GM21737 (cell line): Measurements from ENCODE around the gene VPS33A.

ENCODE experiments used
- ATAC-seq: cut with Tn5 transposase; IDR thresholded peaks from one replicate; pipeline ENCODE4 v1.9.1; 2021; ENCODE audit warnings: mild to moderate bottlenecking, moderate library complexity; ENCODE audit not compliant: unreplicated experiment

VPS33A gene

GRCh38 chr12:122184517-122184916 lies 81.8 kb downstream of the VPS33A start:
- no peak for ATAC-seq

DNA sequence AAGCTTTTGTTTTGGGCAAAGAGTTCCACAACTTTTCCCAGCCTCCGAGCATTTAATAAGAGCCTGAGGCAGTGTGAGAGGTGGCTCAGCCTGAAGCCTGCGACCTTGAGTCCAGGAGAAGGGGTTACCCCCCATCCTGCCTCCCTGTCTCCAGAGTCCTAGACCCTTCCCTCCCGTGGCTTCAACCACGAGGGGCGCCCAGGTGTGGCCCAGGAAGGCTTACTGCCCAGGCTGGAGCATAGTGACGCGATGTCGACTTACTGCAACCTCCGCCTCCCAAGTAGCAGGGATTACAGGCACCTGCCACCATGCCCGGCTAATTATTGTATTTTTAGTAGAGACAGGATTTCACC lies 82.7 kb downstream of the VPS33A start:
- ATAC-seq: no peak

DNA sequence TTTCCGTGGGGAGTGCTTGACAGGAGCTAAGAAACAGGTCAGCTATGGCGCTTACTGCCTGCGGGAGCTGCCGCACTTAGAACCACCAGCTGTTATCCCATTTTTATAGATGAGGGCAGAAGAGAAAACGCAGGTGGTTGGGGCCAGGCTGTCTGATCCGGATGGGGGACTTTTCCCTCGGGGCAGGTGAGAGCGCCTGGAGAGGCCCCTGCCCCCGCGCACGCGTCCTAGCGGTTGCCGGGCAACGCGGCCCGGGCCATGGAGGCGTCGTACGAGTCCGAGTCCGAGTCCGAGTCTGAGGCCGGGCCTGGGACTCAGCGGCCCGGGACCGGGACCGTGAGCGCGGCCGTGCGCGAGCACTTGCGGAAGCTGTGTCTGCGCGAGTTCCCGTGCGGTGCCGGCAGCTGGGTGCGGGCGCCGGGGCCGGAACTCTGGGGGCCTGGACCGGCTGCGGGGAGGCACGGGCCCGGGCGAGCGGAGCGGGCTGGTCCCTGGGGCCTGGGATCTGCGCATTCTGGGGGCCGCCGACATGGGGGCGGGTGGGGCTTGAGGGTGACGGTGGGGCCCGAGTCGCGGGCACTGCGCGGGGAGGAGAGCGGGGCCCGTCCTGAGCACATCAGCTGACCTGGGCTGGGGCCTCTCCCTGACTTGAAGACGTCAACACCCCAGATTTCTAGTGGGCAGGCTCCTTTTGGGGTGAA lies 83.3 kb downstream of the VPS33A start, which contains the start of gene LRRC43:
Gene LRRC43 (plus strand): TSS at position 237 of the 701 bp plus-strand sequence. CDS start 22 bp downstream, at position 259.
- no peak for ATAC-seq
